Measurements from ENCODE around the gene SDS.

Gene SDS

DNA sequence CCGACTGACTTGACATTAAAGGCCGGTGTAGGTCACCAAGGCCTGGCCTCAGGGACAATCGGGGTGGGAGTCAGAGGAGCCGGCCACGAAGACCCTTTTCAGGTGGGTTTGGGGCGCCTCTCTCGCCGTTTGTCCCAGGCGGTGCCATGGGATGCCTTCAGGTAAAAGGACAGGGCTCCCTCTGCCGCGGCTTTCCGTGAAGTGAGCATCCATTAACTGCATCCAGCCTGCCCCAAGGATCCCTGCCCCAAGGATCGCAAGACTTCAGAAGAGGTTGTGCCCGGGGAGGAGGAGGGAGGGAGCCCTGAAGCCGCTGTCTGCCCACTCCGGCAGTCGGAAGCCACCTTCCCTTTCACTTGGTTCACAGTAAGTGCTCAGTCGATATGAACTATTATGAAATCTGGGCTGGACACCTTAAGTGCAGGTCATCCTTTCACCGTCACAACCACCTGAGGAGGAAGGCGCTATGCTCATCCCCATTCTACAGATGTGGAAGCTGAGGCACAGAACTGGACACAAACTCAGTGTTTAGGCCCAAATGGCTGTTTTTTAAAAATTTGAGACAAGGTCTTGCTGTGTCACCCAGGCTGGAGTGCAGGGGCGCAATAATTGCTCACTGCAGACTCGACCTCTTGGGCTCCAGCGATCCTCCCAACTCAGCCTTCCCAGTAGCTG is 964 bp downstream of the SDS start:
- Histone ChIP-seq H3K27me3 (ENCODE audit: insufficient read depth, low read length) (0 out of 2 replicates have a peak, but pooled peaks cover 4% of the 10 kb centered on the region), H2AFZ (ENCODE audit: low read length) (no peak overlapping the region), H3K4me2 (ENCODE audit: low read length) (no peak overlapping the region), H3K9me3 (ENCODE audit: low read length) (no peaks in the 10 kb centered on the region), H3F3A (ENCODE audit: insufficient read depth, low read length) (no peaks in the 10 kb centered on the region), H3K36me3 (ENCODE audit: insufficient read depth, low read length) (no peaks in the 10 kb centered on the region), H3K4me3 (ENCODE audit: low read depth, low read length, poor library complexity, severe bottlenecking) (no peak overlapping the region), H3K79me2 (ENCODE audit: insufficient read depth, low read length) (no peaks in the 10 kb centered on the region), H3K27ac (ENCODE audit: low read depth, low read length, poor library complexity, severe bottlenecking) (no peak overlapping the region), H3K9me2 (ENCODE audit: low read depth, low read length) (no peaks in the 10 kb centered on the region), H3K9ac (ENCODE audit: low read length) (no peak overlapping the region), H4K20me1 (ENCODE audit: insufficient read depth, low read length) (no peaks in the 10 kb centered on the region), H3K4me1 (ENCODE audit: insufficient read depth, low read length, severe bottlenecking) (no peaks in the 10 kb centered on the region)
- TF ChIP-seq, protein P1, sequence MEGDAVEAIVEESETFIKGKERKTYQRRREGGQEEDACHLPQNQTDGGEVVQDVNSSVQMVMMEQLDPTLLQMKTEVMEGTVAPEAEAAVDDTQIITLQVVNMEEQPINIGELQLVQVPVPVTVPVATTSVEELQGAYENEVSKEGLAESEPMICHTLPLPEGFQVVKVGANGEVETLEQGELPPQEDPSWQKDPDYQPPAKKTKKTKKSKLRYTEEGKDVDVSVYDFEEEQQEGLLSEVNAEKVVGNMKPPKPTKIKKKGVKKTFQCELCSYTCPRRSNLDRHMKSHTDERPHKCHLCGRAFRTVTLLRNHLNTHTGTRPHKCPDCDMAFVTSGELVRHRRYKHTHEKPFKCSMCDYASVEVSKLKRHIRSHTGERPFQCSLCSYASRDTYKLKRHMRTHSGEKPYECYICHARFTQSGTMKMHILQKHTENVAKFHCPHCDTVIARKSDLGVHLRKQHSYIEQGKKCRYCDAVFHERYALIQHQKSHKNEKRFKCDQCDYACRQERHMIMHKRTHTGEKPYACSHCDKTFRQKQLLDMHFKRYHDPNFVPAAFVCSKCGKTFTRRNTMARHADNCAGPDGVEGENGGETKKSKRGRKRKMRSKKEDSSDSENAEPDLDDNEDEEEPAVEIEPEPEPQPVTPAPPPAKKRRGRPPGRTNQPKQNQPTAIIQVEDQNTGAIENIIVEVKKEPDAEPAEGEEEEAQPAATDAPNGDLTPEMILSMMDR (IDR thresholded peaks at IDR 0.05; ENCODE audit: low read length): no peak
- TF ChIP-seq EZH2 (IDR thresholded peaks at IDR 0.05; ENCODE audit: borderline replicate concordance, low read length): no peak

DNA sequence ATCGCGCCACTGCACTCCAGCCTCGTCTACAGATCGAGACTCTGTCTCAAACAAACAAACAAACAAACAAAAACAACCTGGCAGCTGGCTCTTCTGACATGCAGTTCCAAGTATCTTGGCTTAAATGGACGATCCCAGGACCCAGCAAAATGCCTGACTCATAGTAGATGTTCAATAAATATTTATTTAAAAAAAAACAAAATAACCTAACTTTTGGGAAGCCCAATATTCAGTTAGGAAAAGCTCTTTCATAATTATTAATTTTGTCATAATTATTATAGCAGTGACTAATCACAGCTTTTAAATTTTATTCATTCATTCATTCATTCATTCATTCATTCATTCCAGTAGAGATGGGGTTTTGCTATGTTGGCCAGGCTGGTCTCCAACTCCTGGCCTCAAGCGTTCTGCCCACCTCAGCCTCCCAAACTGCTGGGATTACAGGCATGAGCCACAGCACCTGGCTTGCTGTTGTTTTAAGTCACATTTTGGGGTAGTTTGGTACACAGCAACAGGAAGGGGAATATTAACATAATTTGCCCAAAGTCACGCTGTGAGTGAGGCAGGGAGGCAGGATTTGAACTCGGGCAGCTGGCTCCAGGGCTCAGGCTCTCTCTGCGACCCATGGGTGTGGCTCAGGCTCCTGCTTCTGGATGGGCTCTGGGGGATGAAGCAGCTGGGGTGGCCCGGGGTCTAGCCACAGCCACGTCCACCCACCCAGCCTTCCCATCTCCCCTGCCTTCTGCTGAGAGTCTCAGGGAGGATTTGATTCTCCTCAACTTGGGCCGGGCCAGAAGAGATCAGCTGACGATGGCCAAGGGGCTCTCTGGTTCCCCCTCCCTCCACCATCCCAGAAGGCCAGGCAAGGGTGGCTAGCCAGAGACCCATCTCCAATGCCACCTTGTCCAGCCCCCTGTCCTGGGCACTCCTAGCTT is 2.4 kb downstream of the SDS start:
- no peak overlapping the region for H3K27ac ChIP-seq (ENCODE audit: low read depth, low read length, poor library complexity, severe bottlenecking)
- no peaks in the 10 kb centered on the region for H4K20me1 ChIP-seq (ENCODE audit: insufficient read depth, low read length)
- no peaks in the 10 kb centered on the region for H3K36me3 ChIP-seq (ENCODE audit: insufficient read depth, low read length)
- H2AFZ ChIP-seq (ENCODE audit: low read length): no peak overlapping the region
- H3K27me3 ChIP-seq (ENCODE audit: insufficient read depth, low read length): 0 out of 2 replicates have a peak, but pooled peaks cover 4% of the 10 kb centered on the region
- H3K79me2 ChIP-seq (ENCODE audit: insufficient read depth, low read length): no peaks in the 10 kb centered on the region
- H3K4me1 ChIP-seq (ENCODE audit: insufficient read depth, low read length, severe bottlenecking): no peaks in the 10 kb centered on the region
- H3K9me3 ChIP-seq (ENCODE audit: low read length): no peaks in the 10 kb centered on the region
- H3F3A ChIP-seq (ENCODE audit: insufficient read depth, low read length): no peaks in the 10 kb centered on the region
- no peak for TF ChIP-seq EZH2 (IDR thresholded peaks at IDR 0.05; ENCODE audit: borderline replicate concordance, low read length)
- TF ChIP-seq, protein P1 (IDR thresholded peaks at IDR 0.05; ENCODE audit: low read length): no peak
- no peaks in the 10 kb centered on the region for H3K9me2 ChIP-seq (ENCODE audit: low read depth, low read length)
- H3K4me3 ChIP-seq (ENCODE audit: low read depth, low read length, poor library complexity, severe bottlenecking): no peak overlapping the region
- no peak overlapping the region for H3K9ac ChIP-seq (ENCODE audit: low read length)
- H3K4me2 ChIP-seq (ENCODE audit: low read length): no peak overlapping the region

DNA sequence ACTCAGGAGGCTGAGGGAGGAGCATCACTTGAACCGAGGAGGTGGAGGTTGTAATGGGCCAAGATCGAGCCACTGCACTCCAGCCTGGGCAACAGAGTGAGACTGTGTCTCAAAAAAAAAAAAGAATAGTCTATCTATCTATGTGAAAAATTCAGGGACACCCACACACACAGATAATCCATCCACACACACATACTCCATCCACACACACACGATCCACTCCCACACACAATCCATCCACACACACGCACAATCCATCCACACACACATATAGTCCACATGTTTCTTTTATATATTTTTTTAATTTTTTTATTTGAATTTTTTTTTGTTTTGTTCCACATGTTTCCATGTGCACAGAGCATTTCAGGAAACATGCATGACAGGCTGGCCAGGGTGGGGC is 3.3 kb downstream of the SDS start:
- H3K9ac ChIP-seq (ENCODE audit: low read length): no peak overlapping the region
- no peak overlapping the region for H3K4me2 ChIP-seq (ENCODE audit: low read length)
- H3K27me3 ChIP-seq (ENCODE audit: insufficient read depth, low read length): 0 out of 2 replicates have a peak, but pooled peaks cover 4% of the 10 kb centered on the region
- H3F3A ChIP-seq (ENCODE audit: insufficient read depth, low read length): no peaks in the 10 kb centered on the region
- H4K20me1 ChIP-seq (ENCODE audit: insufficient read depth, low read length): no peaks in the 10 kb centered on the region
- no peaks in the 10 kb centered on the region for H3K9me2 ChIP-seq (ENCODE audit: low read depth, low read length)
- no peaks in the 10 kb centered on the region for H3K9me3 ChIP-seq (ENCODE audit: low read length)
- H3K27ac ChIP-seq (ENCODE audit: low read depth, low read length, poor library complexity, severe bottlenecking): no peak overlapping the region
- no peaks in the 10 kb centered on the region for H3K36me3 ChIP-seq (ENCODE audit: insufficient read depth, low read length)
- TF ChIP-seq EZH2 (IDR thresholded peaks at IDR 0.05; ENCODE audit: borderline replicate concordance, low read length): no peak
- TF ChIP-seq, protein P1 (IDR thresholded peaks at IDR 0.05; ENCODE audit: low read length): no peak
- H3K4me3 ChIP-seq (ENCODE audit: low read depth, low read length, poor library complexity, severe bottlenecking): no peak overlapping the region
- no peak overlapping the region for H2AFZ ChIP-seq (ENCODE audit: low read length)
- no peaks in the 10 kb centered on the region for H3K4me1 ChIP-seq (ENCODE audit: insufficient read depth, low read length, severe bottlenecking)
- no peaks in the 10 kb centered on the region for H3K79me2 ChIP-seq (ENCODE audit: insufficient read depth, low read length)
